ENCODE measurements around the gene ARID3A. TPM values are rescaled to one million over a fixed set of nuclear protein-coding genes. Genes with fewer than 3 reads are reported as not detected.

The ARID3A gene
- total and polyA plus RNA-seq, 2 of the 4 experiments (the other 2 are of a cell fraction) = 16.0 to 23.1 TPM

DNA sequence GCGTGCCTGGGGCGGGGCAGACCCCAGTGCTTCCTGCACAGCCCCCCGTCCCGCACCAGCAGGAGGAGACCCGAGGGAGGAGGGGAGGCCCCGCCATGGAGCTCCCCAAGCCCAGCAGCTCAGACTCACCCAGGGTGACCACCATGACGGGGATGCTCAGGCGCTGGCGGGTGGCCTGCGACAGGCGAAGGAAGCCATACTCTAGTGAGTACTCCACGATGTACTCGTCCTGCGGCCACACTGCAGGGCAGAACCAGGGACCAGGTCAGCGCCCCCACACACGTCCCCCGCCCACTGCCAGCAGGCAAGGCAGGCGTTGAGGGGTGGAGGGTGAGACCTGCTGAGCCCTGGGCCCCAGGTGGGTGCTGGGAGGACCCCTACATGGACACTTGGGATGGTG lies 86.5 kb downstream of the ARID3A start:
- CTCF ChIA-PET = no interaction called here
- no peak overlapping the region for H2AFZ ChIP-seq (replicated peaks; ENCODE audit: low read length, poor library complexity)

More for the DNA sequence above, 86.5 kb downstream of the ARID3A start:
- no peak overlapping the region for H3K14ac ChIP-seq (replicated peaks; ENCODE audit: low read depth, low read length)
- peaks cover 0 to 52% of the 10 kb centered on the region in 2 experiments; a peak in 2 of 4 replicates for H3K79me1 ChIP-seq (ENCODE audit: low read depth in 1 of 2, low read length in 2 of 2)
- H3K9me3 ChIP-seq (ENCODE audit: control insufficient read depth, insufficient read depth, low read length) = no peaks in the 10 kb centered on the region
- H3K4me1 ChIP-seq (ENCODE audit: control insufficient read depth, insufficient read depth, low read length) = peaks cover 32% of the 10 kb centered on the region
- no peak overlapping the region for H2BK5ac ChIP-seq (ENCODE audit: low read depth, low read length, poor library complexity, severe bottlenecking)
- ATAC-seq (ENCODE audit: low read depth) = no peak
- peaks cover 38% of the 10 kb centered on the region for H3K36me3 ChIP-seq (ENCODE audit: control insufficient read depth, insufficient read depth, low read length)
- TF ChIP-seq MAZ (IDR thresholded peaks at IDR 0.05; ENCODE audit: borderline replicate concordance, low read depth, low read length) (no peak), POLR2A (IDR thresholded peaks at IDR 0.05; ENCODE audit: low read depth, low read length) (no peak), MAFK (IDR thresholded peaks at IDR 0.05; ENCODE audit: low read depth, low read length) (no peak), MXI1 (IDR thresholded peaks at IDR 0.05; ENCODE audit: borderline replicate concordance, low read depth, low read length) (no peak), RFX5 (IDR thresholded peaks at IDR 0.05; ENCODE audit: low read depth, low read length) (no peak), SMC3 (IDR thresholded peaks at IDR 0.05; ENCODE audit: low read depth, low read length) (no peak), BHLHE40 (IDR thresholded peaks at IDR 0.05; ENCODE audit: low read depth, low read length) (no peak), RCOR1 (IDR thresholded peaks at IDR 0.05; ENCODE audit: insufficient replicate concordance, low read length) (no peak), FOS (IDR thresholded peaks at IDR 0.05; ENCODE audit: low read depth, low read length) (no peak), CEBPB (IDR thresholded peaks at IDR 0.05; ENCODE audit: low read depth, low read length) (no peak), CHD1 (IDR thresholded peaks at IDR 0.05; ENCODE audit: low read depth, low read length) (no peak), NFE2L2 (IDR thresholded peaks at IDR 0.05; ENCODE audit: low read depth, low read length) (no peak), RAD21 (IDR thresholded peaks at IDR 0.05; ENCODE audit: low read length) (no peak)
- TF ChIP-seq, protein P1, sequence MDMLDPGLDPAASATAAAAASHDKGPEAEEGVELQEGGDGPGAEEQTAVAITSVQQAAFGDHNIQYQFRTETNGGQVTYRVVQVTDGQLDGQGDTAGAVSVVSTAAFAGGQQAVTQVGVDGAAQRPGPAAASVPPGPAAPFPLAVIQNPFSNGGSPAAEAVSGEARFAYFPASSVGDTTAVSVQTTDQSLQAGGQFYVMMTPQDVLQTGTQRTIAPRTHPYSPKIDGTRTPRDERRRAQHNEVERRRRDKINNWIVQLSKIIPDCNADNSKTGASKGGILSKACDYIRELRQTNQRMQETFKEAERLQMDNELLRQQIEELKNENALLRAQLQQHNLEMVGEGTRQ (IDR thresholded peaks at IDR 0.05; ENCODE audit: low read depth, low read length) = no peak
- TF ChIP-seq, protein P2, sequence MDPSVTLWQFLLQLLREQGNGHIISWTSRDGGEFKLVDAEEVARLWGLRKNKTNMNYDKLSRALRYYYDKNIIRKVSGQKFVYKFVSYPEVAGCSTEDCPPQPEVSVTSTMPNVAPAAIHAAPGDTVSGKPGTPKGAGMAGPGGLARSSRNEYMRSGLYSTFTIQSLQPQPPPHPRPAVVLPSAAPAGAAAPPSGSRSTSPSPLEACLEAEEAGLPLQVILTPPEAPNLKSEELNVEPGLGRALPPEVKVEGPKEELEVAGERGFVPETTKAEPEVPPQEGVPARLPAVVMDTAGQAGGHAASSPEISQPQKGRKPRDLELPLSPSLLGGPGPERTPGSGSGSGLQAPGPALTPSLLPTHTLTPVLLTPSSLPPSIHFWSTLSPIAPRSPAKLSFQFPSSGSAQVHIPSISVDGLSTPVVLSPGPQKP (IDR thresholded peaks at IDR 0.05; ENCODE audit: borderline replicate concordance, low read depth, low read length) = no peak
- TF ChIP-seq, protein P3, sequence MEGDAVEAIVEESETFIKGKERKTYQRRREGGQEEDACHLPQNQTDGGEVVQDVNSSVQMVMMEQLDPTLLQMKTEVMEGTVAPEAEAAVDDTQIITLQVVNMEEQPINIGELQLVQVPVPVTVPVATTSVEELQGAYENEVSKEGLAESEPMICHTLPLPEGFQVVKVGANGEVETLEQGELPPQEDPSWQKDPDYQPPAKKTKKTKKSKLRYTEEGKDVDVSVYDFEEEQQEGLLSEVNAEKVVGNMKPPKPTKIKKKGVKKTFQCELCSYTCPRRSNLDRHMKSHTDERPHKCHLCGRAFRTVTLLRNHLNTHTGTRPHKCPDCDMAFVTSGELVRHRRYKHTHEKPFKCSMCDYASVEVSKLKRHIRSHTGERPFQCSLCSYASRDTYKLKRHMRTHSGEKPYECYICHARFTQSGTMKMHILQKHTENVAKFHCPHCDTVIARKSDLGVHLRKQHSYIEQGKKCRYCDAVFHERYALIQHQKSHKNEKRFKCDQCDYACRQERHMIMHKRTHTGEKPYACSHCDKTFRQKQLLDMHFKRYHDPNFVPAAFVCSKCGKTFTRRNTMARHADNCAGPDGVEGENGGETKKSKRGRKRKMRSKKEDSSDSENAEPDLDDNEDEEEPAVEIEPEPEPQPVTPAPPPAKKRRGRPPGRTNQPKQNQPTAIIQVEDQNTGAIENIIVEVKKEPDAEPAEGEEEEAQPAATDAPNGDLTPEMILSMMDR (conservative IDR thresholded peaks at IDR 0.05; ENCODE audit: low read depth, low read length) = no peak
- H4K20me1 ChIP-seq (ENCODE audit: insufficient read depth, low read length) = peaks cover 69% of the 10 kb centered on the region
- no peak for DNase-seq
- no peak overlapping the region for H3K4me2 ChIP-seq (ENCODE audit: low read depth, low read length)
- in situ Hi-C loops (cut with MboI; ENCODE audit: low sequenced_read_pairs) (no loop called here), dilution Hi-C loops (cut with HindIII; ENCODE audit: low sequenced_read_pairs, unreplicated experiment) (no loop called here), intact Hi-C loops (cut with micrococcal nuclease) (no loop called here)
- H3K18ac ChIP-seq (ENCODE audit: low read depth, low read length) = no peak overlapping the region
- no peak overlapping the region for H3K27ac ChIP-seq (ENCODE audit: insufficient read depth, low read length)
- H3K56ac ChIP-seq (ENCODE audit: extremely low read depth, insufficient read depth, low read length) = no peak overlapping the region
- no peak overlapping the region for H2AK9ac ChIP-seq (replicated peaks; ENCODE audit: low read depth, low read length, poor library complexity)
- no peak overlapping the region for H3K9ac ChIP-seq (ENCODE audit: low read depth, low read length)
- no peak overlapping the region for H2BK15ac ChIP-seq (ENCODE audit: low read depth, low read length)
- BruUV-seq (replicated peaks) = no TSS peak
- POLR2A ChIA-PET (ENCODE audit: unreplicated experiment) = no interaction called here
- H4K5ac ChIP-seq (ENCODE audit: low read depth, low read length) = no peak overlapping the region
- H3K4me3 ChIP-seq (ENCODE audit: insufficient read depth, low read depth, low read length) = no peak overlapping the region
- no peak overlapping the region for H2BK20ac ChIP-seq (ENCODE audit: low read depth, low read length)
- no peak overlapping the region for H3K4ac ChIP-seq (ENCODE audit: low read depth, low read length)
- no peak overlapping the region for H3K23ac ChIP-seq (ENCODE audit: low read depth, low read length)
- no peak overlapping the region for H4K8ac ChIP-seq (ENCODE audit: low read depth in 2 of 2, low read length in 2 of 2)
- H3K9me1 ChIP-seq (ENCODE audit: insufficient read depth, low read length) = peaks cover 9% of the 10 kb centered on the region; the same call in 1 of the 2 replicates
- WGBS, 2 experiments (ENCODE audit: extremely low coverage in 2 of 2, insufficient read length in 1 of 2) = no CpG with 5 or more reads among the region's 18 CpGs
- H2AK5ac ChIP-seq (ENCODE audit: low read depth, low read length) = no peak overlapping the region
- no peak overlapping the region for H2BK120ac ChIP-seq (ENCODE audit: low read depth, low read length)
- H4K91ac ChIP-seq (ENCODE audit: insufficient read depth, low read depth, low read length) = no peak overlapping the region
- no peaks in the 10 kb centered on the region for H3K27me3 ChIP-seq (ENCODE audit: control insufficient read depth, insufficient read depth, low read length)

Measured in IMR-90 (cell line).